Trophoblast cell (in vitro differentiated cells and primary cell): ENCODE data around the gene MAP4K2.
A peak's percentile ranks its signal among the peaks of the same experiment; 100 is the strongest.

ENCODE experiments used
- DNase-seq, 2 donors: peaks; one replicate each; pipeline ENCODE4 v3.0.0-alpha.2; 2016
- H2AFZ ChIP-seq: 2 replicates; pipeline ENCODE4 v1.6.1; 2013; ENCODE audit warnings: low read length, moderate library complexity, mild to moderate bottlenecking; ENCODE audit not compliant: insufficient read depth, poor library complexity
- H2AK5ac ChIP-seq: 2 replicates; pipeline ENCODE4 v1.6.1; 2013; ENCODE audit warnings: mild to moderate bottlenecking, low read length
- H2BK120ac ChIP-seq: 2 replicates; pipeline ENCODE4 v1.6.1; 2013; ENCODE audit warnings: low read length, mild to moderate bottlenecking, moderate library complexity; ENCODE audit not compliant: insufficient read depth, poor library complexity
- H2BK12ac ChIP-seq: 2 replicates; pipeline ENCODE4 v1.6.1; 2013; ENCODE audit warnings: mild to moderate bottlenecking, low read length, moderate library complexity
- H2BK5ac ChIP-seq: 2 replicates; pipeline ENCODE4 v1.6.1; 2013; ENCODE audit warnings: low read length, low read depth, moderate library complexity, mild to moderate bottlenecking; ENCODE audit not compliant: poor library complexity
- H3K14ac ChIP-seq: 2 replicates; pipeline ENCODE4 v1.6.1; 2013; ENCODE audit warnings: mild to moderate bottlenecking, low read length
- H3K18ac ChIP-seq: 2 replicates; pipeline ENCODE4 v1.6.1; 2013; ENCODE audit warnings: mild to moderate bottlenecking, low read length
- H3K23ac ChIP-seq: 2 replicates; pipeline ENCODE4 v1.6.1; 2013; ENCODE audit warnings: low read length
- H3K27ac ChIP-seq: 2 replicates; pipeline ENCODE4 v1.5.1; 2013; ENCODE audit warnings: low read depth, mild to moderate bottlenecking, inconsistent platforms, low read length, moderate library complexity
- H3K27me3 ChIP-seq: 2 replicates; pipeline ENCODE4 v1.6.1; 2013; ENCODE audit warnings: inconsistent platforms, mild to moderate bottlenecking, low read length, moderate library complexity; ENCODE audit not compliant: insufficient read depth
- H3K36me3 ChIP-seq, 2 experiments: 1 replicate in 1 of 2; 2 replicates in 1 of 2; pipeline ENCODE4 v1.6.1; 2013; ENCODE audit warnings: low read length in 2 of 2, mild to moderate bottlenecking in 2 of 2, moderate library complexity in 1 of 2; ENCODE audit not compliant: insufficient read depth in 2 of 2, control insufficient read depth in 1 of 2
- H3K4ac ChIP-seq: 2 replicates; pipeline ENCODE4 v1.6.1; 2013; ENCODE audit warnings: low read depth, mild to moderate bottlenecking, low read length, moderate library complexity
- H3K4me1 ChIP-seq, 2 experiments: 1 replicate in 1 of 2; 2 replicates in 1 of 2; pipeline ENCODE4 v1.6.1; 2013; ENCODE audit warnings: low read length in 2 of 2, mild to moderate bottlenecking in 2 of 2, moderate library complexity in 1 of 2; ENCODE audit not compliant: insufficient read depth in 2 of 2, control insufficient read depth in 1 of 2
- H3K4me2 ChIP-seq: 2 replicates; pipeline ENCODE4 v1.6.1; 2013; ENCODE audit warnings: inconsistent platforms, mild to moderate bottlenecking, low read length, moderate library complexity
- H3K4me3 ChIP-seq: 2 replicates; pipeline ENCODE4 v1.5.1; 2013; ENCODE audit warnings: mild to moderate bottlenecking, low read depth, low read length, inconsistent platforms
- H3K79me1 ChIP-seq: one replicate; pipeline ENCODE4 v1.6.1; 2013; ENCODE audit warnings: low read length
- H3K79me2 ChIP-seq: 2 replicates; pipeline ENCODE4 v1.6.1; 2013; ENCODE audit warnings: low read length, mild to moderate bottlenecking; ENCODE audit not compliant: control insufficient read depth, insufficient read depth, poor library complexity
- H3K9ac ChIP-seq: 2 replicates; pipeline ENCODE4 v1.6.1; 2013; ENCODE audit warnings: mild to moderate bottlenecking, low read length
- H3K9me3 ChIP-seq: 2 replicates; pipeline ENCODE4 v1.6.1; 2013; ENCODE audit warnings: low read depth, mild to moderate bottlenecking, control low read depth, inconsistent platforms, low read length; ENCODE audit not compliant: insufficient read depth
- H4K12ac ChIP-seq: 2 replicates; pipeline ENCODE4 v1.6.1; 2013; ENCODE audit warnings: low read depth, mild to moderate bottlenecking, low read length, moderate library complexity
- H4K8ac ChIP-seq: 2 replicates; pipeline ENCODE4 v1.6.1; 2013; ENCODE audit warnings: low read depth, mild to moderate bottlenecking, low read length, moderate library complexity
- H4K91ac ChIP-seq: one replicate; pipeline ENCODE4 v1.6.1; 2013; ENCODE audit warnings: low read depth, mild to moderate bottlenecking, low read length, moderate library complexity
- WGBS: extraction: QIAGEN DNeasy Blood & Tissue Kit; methylation state at CpG from one replicate; pipeline ENCODE4 v1.1.7; 2013; ENCODE audit warnings: missing lambda C conversion rate; ENCODE audit not compliant: insufficient read length, insufficient coverage; ENCODE audit errors: extremely low coverage; 5-methylcytosine and 5-hydroxymethylcytosine counted together

MAP4K2 gene

DNA sequence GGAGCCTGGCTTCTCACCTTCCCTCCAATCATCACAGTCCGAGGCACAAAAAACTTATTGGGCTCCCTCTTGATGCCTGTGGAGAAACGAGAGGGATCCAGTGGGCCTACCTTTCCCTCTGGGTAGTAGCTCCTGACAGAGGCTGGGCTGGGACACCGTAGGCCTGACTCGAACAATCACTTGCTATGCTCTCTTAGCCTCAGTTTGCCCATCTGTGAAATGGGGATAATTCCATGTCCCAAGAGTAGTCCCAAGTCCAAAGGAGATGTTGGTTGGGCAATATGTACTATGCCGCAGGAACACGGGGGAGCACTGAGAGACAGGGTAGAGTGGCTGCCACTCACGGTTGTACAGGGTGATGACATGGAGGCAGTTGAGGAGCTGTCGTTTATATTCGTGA is 51.4 kb downstream of the MAP4K2 start:
- Histone ChIP-seq H2AFZ (no peak overlapping the region), H3K4me2 (no peak overlapping the region), H3K23ac (no peak overlapping the region), H3K9ac (no peak overlapping the region), H2BK120ac (no peak overlapping the region), H3K4ac (no peak overlapping the region), H3K27ac (no peak overlapping the region), H3K14ac (no peak overlapping the region), H3K27me3 (peaks cover under 1% of the 10 kb centered on the region), H3K79me2 (no peaks in the 10 kb centered on the region), H3K79me1 (no peaks in the 10 kb centered on the region), H4K8ac (no peak overlapping the region), H2BK5ac (no peak overlapping the region), H3K36me3 (no peaks in the 10 kb centered on the region), H4K12ac (no peak overlapping the region), H3K4me1 (no peaks in the 10 kb centered on the region), H3K4me3 (no peak overlapping the region), H2AK5ac (no peak overlapping the region), H3K18ac (no peak overlapping the region), H3K9me3 (no peaks in the 10 kb centered on the region), H4K91ac (no peak overlapping the region), H2BK12ac (no peak overlapping the region)
- WGBS: no CpG with 5 or more reads among the region's 9 CpGs
- no peak for DNase-seq

- WGBS: no CpG with 5 or more reads among the region's 9 CpGs
- Histone ChIP-seq H3K14ac (no peak overlapping the region), H3K4me1 (no peaks in the 10 kb centered on the region), H3K79me1 (no peaks in the 10 kb centered on the region), H3K27me3 (peaks cover 2% of the 10 kb centered on the region), H3K4me3 (no peak overlapping the region), H3K4me2 (no peak overlapping the region), H4K8ac (no peak overlapping the region), H4K12ac (no peak overlapping the region), H2AK5ac (no peak overlapping the region), H3K23ac (no peak overlapping the region), H2BK120ac (no peak overlapping the region), H3K9ac (no peak overlapping the region), H3K36me3 (no peaks in the 10 kb centered on the region), H3K4ac (no peak overlapping the region), H3K79me2 (no peaks in the 10 kb centered on the region), H4K91ac (no peak overlapping the region), H2AFZ (no peak overlapping the region), H2BK5ac (no peak overlapping the region), H3K9me3 (no peaks in the 10 kb centered on the region), H2BK12ac (no peak overlapping the region), H3K18ac (no peak overlapping the region), H3K27ac (no peak overlapping the region)
- no peak for DNase-seq
Measured at GRCh38 chr11:64751136-64751535, 51.9 kb downstream of the MAP4K2 start.

DNA sequence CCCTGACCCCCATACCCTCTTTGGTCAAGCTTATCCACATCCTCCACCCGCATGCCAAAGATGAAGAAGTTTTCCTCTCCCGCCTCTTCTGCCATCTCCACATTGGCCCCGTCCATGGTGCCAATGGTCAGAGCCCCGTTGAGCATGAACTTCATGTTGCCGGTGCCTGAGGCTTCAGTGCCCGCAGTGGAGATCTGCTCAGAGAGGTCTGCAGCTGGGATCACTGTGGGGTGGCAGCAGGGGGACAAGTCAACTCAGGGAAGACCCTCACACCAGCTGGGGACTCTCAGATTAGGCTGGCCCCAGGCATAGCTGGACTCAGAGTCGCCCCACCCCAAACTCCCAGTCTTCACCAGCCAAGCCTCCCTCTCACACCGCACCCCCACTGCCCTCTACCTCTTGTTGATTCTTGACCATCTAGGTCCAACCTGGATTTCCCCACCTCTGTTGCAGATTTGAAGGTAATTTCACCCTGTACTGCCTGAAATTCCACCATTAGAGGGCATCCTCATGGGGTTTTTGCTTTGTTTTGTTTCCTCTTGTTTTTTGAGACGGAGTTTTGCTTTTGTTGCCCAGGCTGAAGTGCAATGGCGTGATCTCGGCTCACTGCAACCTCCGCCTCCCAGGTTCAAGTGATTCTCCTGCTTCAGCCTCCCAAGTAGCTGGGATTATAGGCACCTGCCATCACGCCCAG is 52.5 kb downstream of the MAP4K2 start:
- H3K9me3 ChIP-seq: no peaks in the 10 kb centered on the region
- H2BK120ac ChIP-seq: no peak overlapping the region
- no peak overlapping the region for H2AFZ ChIP-seq
- no peak overlapping the region for H4K12ac ChIP-seq
- H3K4me2 ChIP-seq: no peak overlapping the region
- no peak overlapping the region for H2AK5ac ChIP-seq
- no peaks in the 10 kb centered on the region for H3K79me2 ChIP-seq
- H3K27ac ChIP-seq: no peak overlapping the region
- no peak overlapping the region for H3K4me3 ChIP-seq
- no peak overlapping the region for H4K91ac ChIP-seq
- no peak overlapping the region for H3K4ac ChIP-seq
- peaks cover 0 to 6% of the 10 kb centered on the region in 2 experiments for H3K4me1 ChIP-seq
- no peak overlapping the region for H2BK5ac ChIP-seq
- H3K36me3 ChIP-seq: no peaks in the 10 kb centered on the region
- no peak overlapping the region for H2BK12ac ChIP-seq
- no peak for DNase-seq
- no peak overlapping the region for H3K18ac ChIP-seq
- peaks cover 6% of the 10 kb centered on the region for H3K27me3 ChIP-seq
- no peaks in the 10 kb centered on the region for H3K79me1 ChIP-seq
- no CpG with 5 or more reads among the region's 13 CpGs for WGBS
- H3K14ac ChIP-seq: no peak overlapping the region
- H3K23ac ChIP-seq: no peak overlapping the region
- H4K8ac ChIP-seq: no peak overlapping the region
- H3K9ac ChIP-seq: no peak overlapping the region

DNA sequence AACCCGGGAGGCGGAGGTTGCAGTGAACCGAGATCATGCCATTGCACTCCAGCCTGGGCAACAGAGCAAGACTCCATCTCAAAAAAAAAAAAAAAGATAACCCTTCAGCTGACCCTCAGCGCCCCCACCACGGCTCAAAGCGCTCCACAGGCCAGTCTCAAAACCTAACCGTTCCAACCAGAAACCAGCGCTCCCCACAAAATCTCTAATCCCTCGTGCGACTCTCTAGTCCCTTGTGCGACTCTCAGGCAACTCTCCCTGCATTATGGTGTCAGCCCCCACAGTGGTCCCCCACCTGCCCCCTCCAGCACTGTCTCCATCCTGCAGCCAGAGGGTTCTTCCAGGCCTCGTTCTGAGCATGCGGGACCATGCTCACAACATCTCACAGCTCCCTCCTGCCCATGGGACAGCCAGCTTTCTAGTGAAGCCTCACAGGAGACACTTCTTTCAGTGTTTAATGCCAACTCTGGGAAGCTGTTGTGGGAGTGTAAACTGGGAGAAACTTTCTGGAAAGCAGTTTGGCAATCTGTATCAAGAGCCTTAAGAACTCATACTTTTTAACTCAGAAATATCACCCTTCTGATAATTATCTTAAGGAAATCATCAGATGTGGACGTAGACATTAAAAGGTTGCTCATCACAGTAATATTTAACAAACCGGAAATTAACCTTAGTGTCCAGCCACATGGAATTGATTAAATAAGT is 54.9 kb downstream of the MAP4K2 start:
- Histone ChIP-seq H3K79me2 (no peaks in the 10 kb centered on the region), H3K23ac (no peak overlapping the region), H2AFZ (no peak overlapping the region), H3K4me2 (no peak overlapping the region), H3K79me1 (no peaks in the 10 kb centered on the region), H3K36me3 (no peaks in the 10 kb centered on the region), H3K4me1 (peaks cover 3 to 16% of the 10 kb centered on the region in 2 experiments), H4K91ac (no peak overlapping the region), H3K18ac (no peak overlapping the region), H2BK5ac (no peak overlapping the region), H4K12ac (no peak overlapping the region), H3K9ac (no peak overlapping the region), H3K27ac (no peak overlapping the region), H3K4me3 (no peak overlapping the region), H3K4ac (no peak overlapping the region), H2AK5ac (no peak overlapping the region), H4K8ac (no peak overlapping the region), H3K14ac (no peak overlapping the region), H2BK12ac (no peak overlapping the region), H2BK120ac (no peak overlapping the region), H3K27me3 (peaks cover 29% of the 10 kb centered on the region), H3K9me3 (peaks cover 3% of the 10 kb centered on the region)
- peak in 1 of 2 donors; percentile 15 for DNase-seq
- WGBS: no CpG with 5 or more reads among the region's 15 CpGs
